Esophagus mucosa (tissue), 1 donor: ENCODE data around the gene PAK6. TPM values are rescaled to one million over a fixed set of nuclear protein-coding genes. Genes with fewer than 3 reads are reported as not detected.

Experiments used
- ATAC-seq: fragments of 200-7000 bp; cut with Tn5 transposase; one replicate; pipeline ENCODE4 v1.9.1; 2020
- total RNA-seq: library from RNA; stranded (reverse); gene quantifications from one replicate; pipeline ENCODE4 v1.2.4, GENCODE V29; 2023
- donor health status: DM: yes; HTN: yes; CAD: no.

PAK6 gene
- total RNA-seq, 1 donor from 2014 or later, result 25.3 TPM

- ATAC-seq, result no peak
These were observed 39.2 kb downstream of the PAK6 start for GRCh38 chr15:40278026-40278425.

GRCh38 chr15:40279437-40280141, 40.7 kb downstream of the PAK6 start:
- peak; percentile 55 for ATAC-seq

- ATAC-seq, result no peak
These were observed 41.6 kb downstream of the PAK6 start for GRCh38 chr15:40280260-40281056.

DNA sequence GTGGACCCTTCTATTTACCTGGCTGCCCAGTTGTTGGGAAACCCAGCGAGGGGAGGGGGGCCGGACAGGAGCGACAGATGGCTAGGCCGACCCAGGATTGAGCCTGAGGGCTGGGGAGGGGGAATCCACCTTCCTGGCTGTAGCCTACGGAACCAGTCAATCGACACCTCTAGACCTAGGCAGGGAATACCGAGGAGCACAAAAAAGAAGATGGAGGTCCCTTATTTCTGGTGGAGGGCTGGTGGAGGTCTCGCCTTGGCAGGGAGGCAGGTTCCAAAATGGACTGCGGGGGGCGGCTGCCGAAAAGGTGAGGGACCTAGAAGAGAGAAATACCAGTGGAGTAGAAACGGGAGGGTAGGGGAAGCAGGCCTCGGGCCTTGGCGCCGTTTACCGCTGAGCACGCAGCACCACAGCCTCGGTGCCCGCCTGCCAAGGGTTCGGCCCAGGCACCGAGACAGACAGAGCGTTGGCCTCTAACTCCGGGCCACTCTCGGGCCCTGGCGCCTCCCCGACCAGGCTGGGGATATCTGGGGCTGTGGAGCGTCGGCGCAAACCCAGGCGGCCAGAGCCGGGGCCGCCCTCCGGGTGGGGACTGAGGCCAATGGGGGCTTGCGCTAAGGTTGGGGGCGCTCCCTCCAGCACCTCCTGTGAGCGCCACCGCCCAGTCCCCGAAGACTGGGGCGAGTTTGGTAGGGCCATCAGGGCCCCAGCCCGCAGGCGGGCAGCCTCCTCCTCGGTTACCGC, 42.4 kb downstream of the PAK6 start:
- ATAC-seq, result no peak

GRCh38 chr15:40281801-40282146, 42.9 kb downstream of the PAK6 start:
- ATAC-seq, result no peak

DNA sequence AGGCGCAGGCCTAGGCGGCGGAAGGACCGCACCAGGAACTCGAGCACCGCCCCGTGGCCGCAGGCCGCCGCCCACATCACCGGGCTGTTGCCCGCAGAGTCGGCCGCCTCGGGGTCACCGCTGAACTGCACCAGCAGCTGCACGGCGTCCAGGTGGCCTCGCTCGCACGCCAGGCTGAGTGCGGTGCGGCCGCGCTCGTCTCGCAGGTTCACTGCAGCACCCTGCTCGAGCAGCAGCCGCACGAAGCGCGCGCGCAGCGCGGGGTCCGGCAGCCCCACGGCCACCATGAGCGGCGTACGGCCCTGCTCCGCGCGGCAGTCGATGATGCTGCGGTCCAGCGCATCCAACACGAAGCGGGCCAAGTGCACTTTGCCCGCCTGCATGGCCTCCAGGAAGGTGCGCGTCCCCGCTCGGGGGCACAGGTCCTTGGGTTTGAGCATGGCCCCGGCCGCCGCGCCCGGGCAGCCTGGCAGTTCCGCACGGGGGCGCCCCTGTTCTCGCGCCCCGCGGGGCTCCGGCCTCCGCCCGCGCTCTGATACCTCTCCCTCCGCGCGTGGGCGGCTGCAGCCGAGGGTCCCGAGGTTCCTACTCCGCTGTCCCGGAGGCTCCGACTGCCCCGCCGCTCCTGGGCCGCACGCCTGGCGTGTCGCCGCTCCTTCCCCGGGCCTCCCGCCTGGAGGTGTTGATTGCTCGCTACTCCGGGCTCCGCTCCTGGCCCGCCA, 43.4 kb downstream of the PAK6 start:
- ATAC-seq, result peak; percentile 17

DNA sequence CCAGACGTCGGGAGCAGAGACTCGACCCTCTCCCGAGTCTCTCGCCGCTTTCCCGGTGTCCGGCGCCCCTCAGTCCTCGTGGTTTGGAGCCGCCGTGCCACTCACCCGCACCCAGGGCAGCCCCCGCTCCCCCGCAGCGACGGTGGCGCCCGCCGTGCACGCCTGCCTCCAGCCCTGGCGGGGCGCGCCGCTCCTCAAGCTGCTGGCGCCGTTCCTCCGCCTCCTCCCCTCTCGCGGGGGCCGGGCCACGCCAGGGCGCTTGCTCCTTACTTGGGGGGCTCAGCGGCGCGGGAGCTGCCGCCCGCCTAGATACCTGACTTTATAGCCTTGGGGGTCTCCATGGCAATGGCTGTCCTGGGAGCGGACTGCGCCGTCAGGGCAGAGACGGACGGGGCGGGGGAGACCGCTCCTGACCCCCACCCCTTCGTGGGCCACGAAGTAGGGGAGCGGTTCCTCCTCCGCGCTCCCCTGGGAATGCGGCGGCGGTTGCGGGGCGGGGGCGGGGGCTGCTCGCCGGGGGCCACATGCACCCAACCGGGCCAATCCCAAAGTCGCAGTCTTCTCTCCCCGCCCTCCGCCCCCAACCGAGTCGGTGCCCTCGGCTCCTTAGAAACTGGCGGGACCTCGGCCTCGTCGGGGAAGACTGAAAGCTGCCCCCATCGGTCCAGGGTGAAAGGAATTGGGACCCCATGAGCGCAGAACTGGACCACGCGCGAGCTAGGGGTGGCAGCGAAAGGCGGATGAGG, 44.2 kb downstream of the PAK6 start, which contains the start of gene ANKRD63:
ANKRD63 (minus strand) TSS at position 196 of the 746 bp plus-strand sequence. CDS start 478 bp downstream, outside the sequence.
- peak; percentile 4 for ATAC-seq

DNA sequence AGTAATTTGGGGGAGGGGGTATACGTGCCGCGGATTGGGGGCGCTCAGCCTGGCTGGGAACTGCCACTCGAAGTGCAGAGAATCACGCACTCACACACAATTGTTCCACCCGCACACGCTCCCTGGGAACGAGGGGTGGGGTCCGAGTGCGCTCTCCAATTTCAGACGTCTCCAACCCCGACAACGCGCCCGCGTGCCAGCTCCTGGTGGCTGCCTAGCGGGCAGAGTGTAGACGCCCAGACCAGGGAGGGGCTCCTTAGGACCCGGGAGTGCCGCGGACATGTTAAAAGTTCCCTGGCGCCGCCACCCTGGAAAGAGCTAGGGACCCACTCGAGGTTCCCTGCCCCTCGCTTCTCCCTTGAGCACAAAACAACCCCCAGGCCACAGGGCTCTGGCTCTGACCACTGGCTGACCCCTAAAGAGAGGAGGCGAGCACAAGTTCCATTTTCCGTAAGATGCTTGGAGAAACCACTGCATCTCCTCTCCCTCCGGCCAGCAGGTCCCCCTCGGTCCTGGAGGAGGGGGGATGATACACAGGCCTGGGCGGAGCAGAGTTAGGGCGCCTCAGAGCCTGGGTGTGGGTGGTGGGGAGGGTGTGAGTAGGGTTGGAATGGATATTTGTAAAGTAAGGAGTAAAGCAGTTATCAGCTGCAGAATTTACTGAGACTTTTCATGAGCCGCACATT, 44.9 kb downstream of the PAK6 start:
- ATAC-seq, result no peak

DNA sequence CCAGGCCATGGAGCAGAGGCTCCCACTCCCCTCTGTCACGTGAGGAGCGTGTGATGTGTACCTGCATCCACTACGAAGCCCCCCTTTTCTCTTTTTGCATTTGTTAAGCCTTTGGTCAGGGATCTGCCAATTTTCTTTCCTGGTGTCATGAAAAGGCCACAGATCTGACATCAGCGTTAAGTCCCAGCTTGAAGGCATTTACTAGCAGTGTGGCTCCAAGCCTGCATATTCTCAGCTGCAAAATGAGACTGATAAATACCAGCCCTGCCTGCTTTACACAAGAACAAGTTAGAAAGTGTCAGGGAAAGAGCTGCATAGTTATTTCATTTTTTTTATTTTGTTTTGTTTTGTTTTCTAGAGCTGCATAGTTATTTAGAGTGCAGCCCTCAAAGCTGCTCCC, 46.3 kb downstream of the PAK6 start:
- no peak for ATAC-seq

GRCh38 chr15:40285554-40286011, 46.7 kb downstream of the PAK6 start:
- ATAC-seq, result no peak

- ATAC-seq, result no peak
These were observed 47.2 kb downstream of the PAK6 start for GRCh38 chr15:40286061-40286532.

GRCh38 chr15:40286794-40287193, 47.9 kb downstream of the PAK6 start:
- no peak for ATAC-seq

DNA sequence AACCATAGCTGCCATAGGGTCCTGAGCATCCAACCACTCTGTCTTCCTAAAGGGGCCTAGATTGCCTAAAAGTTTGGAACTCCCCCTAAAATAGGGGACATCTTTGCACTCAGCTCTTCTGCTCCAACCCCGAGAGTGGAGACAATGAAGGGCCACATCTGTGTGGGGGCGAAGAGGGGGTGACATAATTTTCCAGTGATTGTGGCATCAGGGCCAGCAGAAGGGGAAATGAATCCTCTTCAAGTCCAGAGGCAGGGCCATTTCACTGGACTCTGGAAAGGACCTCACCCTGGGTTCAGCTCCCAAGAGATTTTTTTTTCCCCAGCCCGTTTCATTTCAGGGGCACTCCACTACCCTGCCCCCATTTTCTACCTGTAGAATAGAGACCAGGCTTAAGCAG, 48.6 kb downstream of the PAK6 start:
- no peak for ATAC-seq

DNA sequence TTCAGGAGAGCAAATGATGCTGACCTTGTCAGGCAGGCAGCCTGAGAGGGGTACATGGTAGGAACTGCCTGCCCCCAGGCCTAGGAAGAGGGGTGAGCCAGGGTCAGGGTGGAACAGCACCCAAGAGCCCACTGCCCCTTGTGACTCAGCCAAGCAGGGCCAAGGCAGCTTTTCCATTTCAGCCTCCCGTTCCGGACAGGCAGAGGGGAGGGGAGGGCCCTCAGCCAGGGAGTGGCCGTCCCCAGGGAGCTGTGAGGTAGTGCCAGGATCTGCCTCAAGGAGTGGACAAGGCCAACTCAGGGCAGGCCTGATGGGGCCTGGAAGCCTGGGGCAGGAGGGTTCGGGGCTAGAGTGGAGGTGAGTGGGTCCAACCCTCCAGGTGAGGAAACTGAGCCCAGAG, 49.1 kb downstream of the PAK6 start:
- no peak for ATAC-seq

- ATAC-seq, result no peak
These were observed 50.4 kb downstream of the PAK6 start for GRCh38 chr15:40289140-40289775.

DNA sequence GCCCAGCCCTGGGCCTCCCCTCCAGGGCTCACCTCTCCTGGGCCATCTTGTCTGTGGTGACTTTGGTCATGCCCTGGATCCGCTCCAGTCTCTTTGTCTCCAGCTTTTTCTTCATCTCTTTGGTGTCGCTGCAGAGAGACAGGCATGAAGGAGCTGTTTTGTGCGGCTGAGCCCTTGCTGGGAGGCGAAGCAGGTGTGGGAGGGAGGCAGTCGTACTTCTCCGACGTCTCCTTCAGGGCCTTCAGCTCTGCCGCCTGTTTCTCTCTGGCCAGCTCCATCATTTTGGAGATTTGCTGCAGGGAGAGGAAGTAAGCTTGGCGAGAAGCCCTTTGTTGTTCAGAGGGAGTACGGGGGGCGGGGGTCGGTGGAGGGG, 51.7 kb downstream of the PAK6 start:
- no peak for ATAC-seq

DNA sequence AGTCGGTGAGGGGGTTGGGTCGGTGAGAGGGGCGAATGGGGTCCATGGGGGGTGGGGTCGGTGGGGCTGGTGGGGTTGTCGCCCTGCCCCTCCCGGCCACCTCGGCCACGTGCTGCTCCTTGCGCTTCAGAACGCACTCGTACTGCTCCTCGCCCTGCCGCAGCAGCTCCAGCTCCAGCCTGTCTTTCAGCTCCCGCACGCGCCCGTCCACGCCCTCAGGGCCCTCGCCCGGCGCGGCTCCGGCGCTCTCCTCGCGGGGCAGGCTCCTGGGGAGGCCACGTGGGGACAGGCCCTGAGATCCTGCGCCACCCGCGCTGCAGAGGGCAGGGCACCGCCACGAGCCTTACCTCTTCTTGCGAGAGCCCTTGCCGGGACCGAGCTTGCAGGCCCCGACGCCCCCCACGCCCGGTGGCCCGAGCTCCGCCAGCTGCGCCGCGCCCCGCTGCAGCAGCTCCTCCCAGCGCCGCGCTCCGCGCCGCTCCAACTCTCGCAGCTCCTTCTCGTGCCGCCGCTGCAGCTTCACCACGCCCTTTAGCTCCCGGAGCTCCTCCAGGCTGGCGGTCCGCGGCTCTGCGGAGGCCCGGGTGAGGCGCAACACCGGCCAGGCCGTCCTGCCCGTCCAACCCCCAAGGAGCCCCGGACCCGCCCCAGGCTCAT, 52.2 kb downstream of the PAK6 start:
- peak; percentile 71 for ATAC-seq

DNA sequence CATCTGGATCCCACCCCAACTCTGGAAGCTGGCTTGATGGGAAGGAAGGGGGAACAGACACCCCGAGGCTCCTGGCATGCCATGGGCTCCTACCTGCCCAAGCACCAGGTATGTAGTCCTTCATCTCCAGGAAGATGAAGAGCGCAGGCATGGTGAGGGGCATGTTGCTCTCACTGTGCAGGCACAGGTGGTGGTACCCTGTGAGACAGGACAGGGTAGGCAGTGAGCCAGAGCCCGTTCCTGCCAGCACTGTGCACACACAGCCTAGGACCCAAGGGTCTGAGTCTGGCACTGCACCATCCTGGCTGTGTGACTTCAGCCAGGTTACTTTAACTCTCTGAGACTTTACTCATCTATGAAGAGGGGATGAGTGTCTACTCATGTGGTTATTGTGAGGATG, 53.4 kb downstream of the PAK6 start:
- no peak for ATAC-seq

GRCh38 chr15:40293006-40293405, 54.1 kb downstream of the PAK6 start:
- no peak for ATAC-seq
